WTC11 (cell line): ENCODE measurements around the gene KRT37.
"Not testable (repeated sequence)": the region's sequence is repeated elsewhere in the genome, so short reads cannot be mapped to it uniquely, and the experiment has no call there.

Experiments used
- ATF2 ChIP-seq: sonication (generic); formaldehyde crosslinking; IDR thresholded peaks from 2 replicates; pipeline ENCODE4 v1.8.1; 2022; ENCODE audit warnings: low read depth, missing genetic modification reagents, borderline replicate concordance
- CBFB ChIP-seq: sonication (generic); formaldehyde crosslinking; IDR thresholded peaks from 2 replicates; pipeline ENCODE4 v1.8.1; 2022; ENCODE audit warnings: mild to moderate bottlenecking, low read depth, missing genetic modification reagents
- CTCF ChIP-seq: fragments of 200-600 bp; IDR thresholded peaks from 2 replicates; pipeline ENCODE4 v1.8.0; 2022; ENCODE audit warnings: antibody characterized with exemption
- E2F4 ChIP-seq: sonication (generic); formaldehyde crosslinking; IDR thresholded peaks from 2 replicates; pipeline ENCODE4 v1.8.1; 2022; ENCODE audit warnings: low read depth, mild to moderate bottlenecking, moderate library complexity, missing genetic modification reagents, borderline replicate concordance
- ESRRA ChIP-seq: sonication (generic); formaldehyde crosslinking; IDR thresholded peaks from 2 replicates; pipeline ENCODE4 v1.8.1; 2022; ENCODE audit warnings: mild to moderate bottlenecking, missing genetic modification reagents, borderline replicate concordance
- NFE2L1 ChIP-seq: sonication (generic); formaldehyde crosslinking; IDR thresholded peaks from 2 replicates; pipeline ENCODE4 v1.8.1; 2023; ENCODE audit warnings: missing genetic modification reagents
- NR2C2 ChIP-seq: sonication (generic); formaldehyde crosslinking; IDR thresholded peaks from 2 replicates; pipeline ENCODE4 v1.8.0; 2022; ENCODE audit warnings: mild to moderate bottlenecking, missing genetic modification reagents
- NR3C1 ChIP-seq: sonication (generic); formaldehyde crosslinking; conservative IDR thresholded peaks from 2 replicates; pipeline ENCODE4 v1.8.1; 2023; ENCODE audit warnings: low read depth, mild to moderate bottlenecking, missing genetic modification reagents
- SP1 ChIP-seq: sonication (generic); formaldehyde crosslinking; conservative IDR thresholded peaks from 2 replicates; pipeline ENCODE4 v1.8.1; 2022; ENCODE audit warnings: missing genetic modification reagents
- STAT6 ChIP-seq: sonication (generic); formaldehyde crosslinking; conservative IDR thresholded peaks from 2 replicates; pipeline ENCODE4 v1.8.1; 2023; ENCODE audit warnings: mild to moderate bottlenecking, low read depth, missing genetic modification reagents, moderate library complexity
- ZNF121 ChIP-seq: sonication (generic); formaldehyde crosslinking; IDR thresholded peaks from 2 replicates; pipeline ENCODE4 v1.8.0; 2023; ENCODE audit warnings: missing genetic modification reagents
- ZNF138 ChIP-seq: sonication (generic); formaldehyde crosslinking; conservative IDR thresholded peaks from 2 replicates; pipeline ENCODE4 v1.8.1; 2022; ENCODE audit warnings: mild to moderate bottlenecking, moderate library complexity, missing genetic modification reagents
- TF ChIP-seq, protein P1 (sequence below): sonication (generic); formaldehyde crosslinking; conservative IDR thresholded peaks from 2 replicates; pipeline ENCODE4 v1.8.1; 2022; ENCODE audit warnings: mild to moderate bottlenecking, missing genetic modification reagents
- TF ChIP-seq, protein P2 (sequence below): fragments of 250-450 bp; sonication (Bioruptor Pico); conservative IDR thresholded peaks from 2 replicates; pipeline ENCODE4 v1.9.0; 2021; ENCODE audit warnings: mild to moderate bottlenecking

DNA sequence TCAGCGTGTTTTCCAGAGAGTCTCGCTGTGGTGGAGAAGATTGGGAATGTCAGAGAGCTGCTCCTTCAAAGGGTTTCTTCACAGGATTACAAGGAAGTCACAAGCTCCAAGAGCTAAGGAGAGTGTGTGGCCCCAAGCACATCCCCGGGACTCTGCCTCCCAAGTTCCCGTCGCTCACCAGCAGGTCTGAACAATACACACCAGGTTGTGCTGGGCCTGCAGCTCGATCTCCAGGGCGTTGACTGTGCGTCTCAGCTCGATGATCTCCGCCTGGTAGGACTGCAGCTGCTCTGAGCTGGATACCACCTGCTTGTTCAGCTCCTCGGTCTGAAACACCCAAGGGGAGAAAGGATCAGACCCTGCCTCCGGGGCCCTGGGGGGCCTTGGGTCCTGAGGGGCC, 29.3 kb downstream of the KRT37 start:
- not testable (repeated sequence) for TF ChIP-seq NFE2L1 (CRISPR knock-in tag); CTCF; ZNF138 (CRISPR knock-in tag); E2F4 (CRISPR knock-in tag); ZNF121 (CRISPR knock-in tag); ATF2 (CRISPR knock-in tag); SP1 (CRISPR knock-in tag); ESRRA (CRISPR knock-in tag); CBFB (CRISPR knock-in tag); NR2C2 (CRISPR knock-in tag); NR3C1; STAT6 (CRISPR knock-in tag)
- TF ChIP-seq, protein P1, sequence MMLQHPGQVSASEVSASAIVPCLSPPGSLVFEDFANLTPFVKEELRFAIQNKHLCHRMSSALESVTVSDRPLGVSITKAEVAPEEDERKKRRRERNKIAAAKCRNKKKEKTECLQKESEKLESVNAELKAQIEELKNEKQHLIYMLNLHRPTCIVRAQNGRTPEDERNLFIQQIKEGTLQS (CRISPR knock-in tag), result not testable (repeated sequence)
- TF ChIP-seq, protein P2, sequence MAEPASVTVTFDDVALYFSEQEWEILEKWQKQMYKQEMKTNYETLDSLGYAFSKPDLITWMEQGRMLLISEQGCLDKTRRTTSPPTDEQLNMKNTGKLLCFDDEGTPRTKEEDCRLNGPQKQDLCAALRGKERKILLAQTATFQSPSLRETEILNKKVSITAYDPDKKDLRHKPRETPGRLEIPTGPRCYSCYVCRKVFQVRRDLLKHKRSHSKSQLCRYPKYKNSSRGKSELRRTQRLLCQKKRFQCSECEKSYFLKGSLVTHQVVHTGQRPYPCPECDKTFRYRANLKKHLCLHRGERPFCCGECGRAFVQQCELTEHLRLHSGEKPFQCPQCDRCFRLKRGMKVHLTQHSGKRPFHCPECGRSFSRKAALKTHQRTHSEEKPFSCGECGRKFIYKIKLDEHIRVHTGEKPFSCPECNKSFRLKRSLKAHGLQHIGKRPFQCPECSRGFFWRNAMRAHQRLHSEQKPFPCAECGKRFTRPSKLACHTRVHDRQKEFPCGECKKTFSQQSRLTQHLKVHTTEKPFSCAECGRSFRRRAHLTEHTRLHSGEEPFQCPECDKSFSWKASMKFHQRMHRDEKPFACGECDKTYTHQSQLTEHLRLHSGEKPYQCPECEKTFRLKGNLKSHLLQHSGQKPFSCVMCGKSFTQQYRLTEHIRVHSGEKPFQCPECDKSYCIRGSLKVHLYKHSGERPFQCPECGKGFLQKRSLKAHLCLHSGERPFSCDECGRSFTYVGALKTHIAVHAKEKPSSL (CRISPR knock-in tag), result not testable (repeated sequence)
